Endothelial cell of umbilical vein (primary cell): ENCODE measurements around the gene TESK2. TPM values are rescaled to one million over a fixed set of nuclear protein-coding genes. Genes with fewer than 3 reads are reported as not detected.

ENCODE experiments used
- BruUV-seq: library from RNA; stranded (reverse); fragments of 400-500 nt; replicated peaks from 2 replicates; lab custom pipeline; 2021; lab: Mats Ljungman, UMichigan
- CTCF ChIA-PET: fragments of 300-600, 350-600 bp; sonication (Branson Sonifier 250); formaldehyde crosslinking; loops from one replicate; lab custom pipeline; 2021; ENCODE audit warnings: antibody characterized with exemption, inconsistent platforms; lab: Charles Lee
- POLR2A ChIA-PET: fragments of 300-600, 350-600 bp; sonication (Branson Sonifier 250); formaldehyde crosslinking; loops from one replicate; lab custom pipeline; 2021; ENCODE audit warnings: antibody characterized with exemption, inconsistent platforms; lab: Charles Lee
- DNase-seq: peaks from one replicate; pipeline ENCODE4 v3.0.0-alpha.2; 2011; ENCODE audit warnings: low read depth, low spot score
- FAIRE-seq: peaks from 2 replicates; lab custom pipeline; 2011; peaks lifted over from hg19 to GRCh38; lab: Jason Lieb, UNC
- H2AFZ ChIP-seq: 2 replicates; pipeline ENCODE4 v1.6.0; 2012; ENCODE audit warnings: low read depth, low read length, control low read depth, inconsistent platforms
- H3K27ac ChIP-seq: 2 replicates; pipeline ENCODE4 v1.5.1; 2011; ENCODE audit warnings: low read depth, mild to moderate bottlenecking, control low read depth, low read length, moderate library complexity; ENCODE audit not compliant: insufficient read depth
- H3K27me3 ChIP-seq, 2 experiments: 2 replicates each; pipeline versions ENCODE4 v1.6.0 to v1.6.1; 2011; ENCODE audit warnings: low read length in 2 of 2, mixed read lengths in 1 of 2; ENCODE audit not compliant: control insufficient read depth in 2 of 2, insufficient read depth in 2 of 2
- H3K36me3 ChIP-seq, 2 experiments: 2 replicates in 1 of 2; 3 replicates in 1 of 2; pipeline ENCODE4 v1.5.1; 2011; ENCODE audit warnings: low read length in 2 of 2, mild to moderate bottlenecking in 1 of 2, moderate library complexity in 1 of 2; ENCODE audit not compliant: control insufficient read depth in 2 of 2, insufficient read depth in 2 of 2; ENCODE audit errors: extremely low read depth in 1 of 2
- H3K4me1 ChIP-seq: 3 replicates; pipeline ENCODE4 v1.5.1; 2011; ENCODE audit warnings: mild to moderate bottlenecking, low read length; ENCODE audit not compliant: control insufficient read depth, insufficient read depth; ENCODE audit errors: extremely low read depth
- H3K4me2 ChIP-seq: 2 replicates; pipeline ENCODE4 v1.6.1; 2011; ENCODE audit warnings: low read length, control low read depth, mixed read lengths; ENCODE audit not compliant: insufficient read depth
- H3K4me3 ChIP-seq, 3 experiments: fragments of 200-600 bp in 1 of 3; sonication (generic), shearing (Covaris generic) in 1 of 3; replicated peaks in 1 of 3; 2 replicates each; pipeline ENCODE4 v1.5.1; 2011 to 2016; ENCODE audit warnings: control low read depth in 3 of 3, low read length in 3 of 3, mild to moderate bottlenecking in 2 of 3, inconsistent platforms in 1 of 3, low read depth in 1 of 3, moderate library complexity in 1 of 3; ENCODE audit not compliant: insufficient read depth in 1 of 3
- H3K79me2 ChIP-seq: 2 replicates; pipeline ENCODE4 v1.6.0; 2012; ENCODE audit warnings: low read length, inconsistent platforms; ENCODE audit not compliant: control insufficient read depth, insufficient read depth
- H3K9ac ChIP-seq: replicated peaks from 2 replicates; pipeline ENCODE3; 2011; ENCODE audit warnings: low read length, control low read depth; ENCODE audit not compliant: insufficient read depth; ENCODE audit errors: extremely low read depth
- H3K9me1 ChIP-seq: replicated peaks from 3 replicates; pipeline ENCODE4 v1.6.0; 2011; ENCODE audit warnings: mild to moderate bottlenecking, low read length; ENCODE audit not compliant: control insufficient read depth, insufficient read depth; ENCODE audit errors: extremely low read depth
- H3K9me3 ChIP-seq: replicated peaks from 2 replicates; pipeline ENCODE4 v1.5.1; 2012; ENCODE audit warnings: low read length, inconsistent platforms; ENCODE audit not compliant: control insufficient read depth, insufficient read depth
- H4K20me1 ChIP-seq: replicated peaks from 2 replicates; pipeline ENCODE3; 2011; ENCODE audit warnings: mild to moderate bottlenecking, low read length; ENCODE audit not compliant: control insufficient read depth, insufficient read depth; ENCODE audit errors: extremely low read depth
- EZH2 ChIP-seq: IDR thresholded peaks from 2 replicates; pipeline ENCODE4 v1.6.1; 2012; ENCODE audit warnings: borderline replicate concordance, low read depth, mild to moderate bottlenecking, moderate library complexity, low read length, inconsistent platforms; ENCODE audit not compliant: severe bottlenecking
- FOS ChIP-seq: IDR thresholded peaks from 2 replicates; pipeline ENCODE4 v1.6.1; 2011; ENCODE audit warnings: mild to moderate bottlenecking, low read length, moderate library complexity, borderline replicate concordance; ENCODE audit not compliant: insufficient read depth
- GATA2 ChIP-seq: IDR thresholded peaks from 2 replicates; pipeline ENCODE4 v1.7.0; 2011; ENCODE audit warnings: low read depth, mild to moderate bottlenecking, moderate library complexity, mixed read lengths, low read length; ENCODE audit not compliant: insufficient read length, insufficient read depth
- JUN ChIP-seq: IDR thresholded peaks from 2 replicates; pipeline ENCODE4 v1.6.1; 2011; ENCODE audit warnings: borderline replicate concordance, low read depth; ENCODE audit not compliant: insufficient read length, insufficient read depth
- POLR2A ChIP-seq: IDR thresholded peaks from 2 replicates; pipeline ENCODE4 v1.6.1; 2012; ENCODE audit warnings: low read depth, mild to moderate bottlenecking, control low read depth, low read length
- POLR2AphosphoS5 ChIP-seq: IDR thresholded peaks from 2 replicates; pipeline ENCODE4 v1.6.1; 2012; ENCODE audit warnings: low read depth, mild to moderate bottlenecking, control low read depth, low read length, moderate library complexity; ENCODE audit not compliant: insufficient read depth
- dilution Hi-C: fragments of 300-500 bp; cut with MboI; formaldehyde crosslinking; loops from one replicate; pipeline ENCODE4 v1.15.0; 2019; ENCODE audit warnings: low sequenced_read_pairs; ENCODE audit not compliant: extremely low pct_ligation_motif_present
- intact Hi-C: fragments of 100-400 bp; cut with micrococcal nuclease; formaldehyde crosslinking; loops from one replicate; pipeline ENCODE4 v1.10.0; 2022
- polyA plus RNA-seq, 4 experiments: library from polyadenylated mRNA; depleted of rRNA in 3 of 4; stranded (reverse) in 3 of 4; unstranded in 1 of 4; fragments of >200 nt; gene quantifications; 2 replicates each; pipeline versions ENCODE4 v1.2.1 to v1.2.3, GENCODE V29; 2011 to 2012; ENCODE audit warnings: missing spikeins in 1 of 4
- total RNA-seq: library from RNA; stranded (reverse); gene quantifications from 2 replicates; pipeline ENCODE4 v1.2.3, GENCODE V29; 2021
- TF ChIP-seq, protein P1 (sequence below), 2 donors: IDR thresholded peaks; 1 replicate in 1 of 2; 2 replicates in 1 of 2; pipeline ENCODE4 v1.5.1; 2011; ENCODE audit warnings: low read length in 2 of 2, mild to moderate bottlenecking in 2 of 2, moderate library complexity in 2 of 2, control low read depth in 1 of 2, inconsistent platforms in 1 of 2, low read depth in 1 of 2; ENCODE audit not compliant: insufficient read depth in 1 of 2; ENCODE audit errors: extremely low read depth in 1 of 2
- TF ChIP-seq, protein P2 (sequence below): IDR thresholded peaks from 2 replicates; pipeline ENCODE4 v1.6.1; 2011; ENCODE audit not compliant: insufficient read depth, insufficient read length

TESK2 gene
- total and polyA plus RNA-seq, 2 donors (not counting 3 experiments of a cell fraction or from before 2014, with no cell fraction given), result 2.1 to 2.6 TPM

DNA sequence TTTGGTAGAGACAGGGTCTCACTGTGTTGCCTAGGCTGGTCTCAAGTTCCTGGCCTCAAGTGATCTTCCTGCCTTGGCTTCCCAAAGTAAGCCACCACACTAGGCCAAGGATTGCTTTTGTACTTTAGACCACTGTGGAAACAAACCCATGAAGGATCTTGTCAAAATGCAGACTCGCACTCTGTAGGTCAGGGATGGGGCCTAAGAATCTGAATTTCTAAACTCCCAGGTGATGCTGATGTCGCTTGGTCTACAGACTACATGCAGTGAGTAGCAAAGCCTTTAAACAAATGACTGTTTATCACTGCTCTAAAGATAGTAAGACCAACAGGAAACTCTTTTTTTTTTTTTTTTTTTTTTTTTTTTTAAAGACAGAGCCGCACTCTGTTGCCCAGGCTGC is 96.6 kb downstream of the TESK2 start:
- Histone ChIP-seq H3K4me3 (no peak overlapping the region), H3K4me2 (peak overlapping the region; percentile 45), H3K27ac (peak overlapping the region; percentile 80), H3K4me1 (peaks cover 17% of the 10 kb centered on the region), H3K9me3 (no peaks in the 10 kb centered on the region), H4K20me1 (no peaks in the 10 kb centered on the region), H3K9ac (peak overlapping the region; percentile 34), H3K27me3 (no peaks in the 10 kb centered on the region), H2AFZ (no peak overlapping the region), H3K79me2 (no peaks in the 10 kb centered on the region), H3K9me1 (no peaks in the 10 kb centered on the region), H3K36me3 (no peaks in the 10 kb centered on the region)
- dilution Hi-C loops (no loop called here), intact Hi-C loops (no loop called here)
- BruUV-seq, result no TSS peak
- FAIRE-seq (peak; percentile 40), DNase-seq (peak; percentile 41)
- ChIA-PET POLR2A (interaction anchor here (0.7 to 1.2 kb wide), 2 partner anchors 89 to 127 kb away, joined by 6 to 7 read pairs; partner anchors contain the start of gene PRDX1), CTCF (interaction anchor here (0.7 to 1.6 kb wide), 5 partner anchors 12 to 97 kb away, joined by 3 to 5 read pairs (median 3); no protein-coding TSS in a partner anchor)
- TF ChIP-seq POLR2A, result no peak
- TF ChIP-seq GATA2, result no peak
- TF ChIP-seq JUN, result no peak
- TF ChIP-seq, protein P1, sequence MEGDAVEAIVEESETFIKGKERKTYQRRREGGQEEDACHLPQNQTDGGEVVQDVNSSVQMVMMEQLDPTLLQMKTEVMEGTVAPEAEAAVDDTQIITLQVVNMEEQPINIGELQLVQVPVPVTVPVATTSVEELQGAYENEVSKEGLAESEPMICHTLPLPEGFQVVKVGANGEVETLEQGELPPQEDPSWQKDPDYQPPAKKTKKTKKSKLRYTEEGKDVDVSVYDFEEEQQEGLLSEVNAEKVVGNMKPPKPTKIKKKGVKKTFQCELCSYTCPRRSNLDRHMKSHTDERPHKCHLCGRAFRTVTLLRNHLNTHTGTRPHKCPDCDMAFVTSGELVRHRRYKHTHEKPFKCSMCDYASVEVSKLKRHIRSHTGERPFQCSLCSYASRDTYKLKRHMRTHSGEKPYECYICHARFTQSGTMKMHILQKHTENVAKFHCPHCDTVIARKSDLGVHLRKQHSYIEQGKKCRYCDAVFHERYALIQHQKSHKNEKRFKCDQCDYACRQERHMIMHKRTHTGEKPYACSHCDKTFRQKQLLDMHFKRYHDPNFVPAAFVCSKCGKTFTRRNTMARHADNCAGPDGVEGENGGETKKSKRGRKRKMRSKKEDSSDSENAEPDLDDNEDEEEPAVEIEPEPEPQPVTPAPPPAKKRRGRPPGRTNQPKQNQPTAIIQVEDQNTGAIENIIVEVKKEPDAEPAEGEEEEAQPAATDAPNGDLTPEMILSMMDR (IDR thresholded peaks at IDR 0.05; ENCODE audit: extremely low read depth in 1 of 2, insufficient read depth in 1 of 2, low read depth in 1 of 2, low read length in 2 of 2), result no peak
- no peak for TF ChIP-seq EZH2
- TF ChIP-seq FOS, result no peak
- TF ChIP-seq, protein P2, sequence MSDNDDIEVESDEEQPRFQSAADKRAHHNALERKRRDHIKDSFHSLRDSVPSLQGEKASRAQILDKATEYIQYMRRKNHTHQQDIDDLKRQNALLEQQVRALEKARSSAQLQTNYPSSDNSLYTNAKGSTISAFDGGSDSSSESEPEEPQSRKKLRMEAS, result no peak
- no peak for TF ChIP-seq POLR2AphosphoS5
